Neural progenitor cell (in vitro differentiated cells): Measurements from ENCODE around the gene RNF224. TPM values are rescaled to one million over a fixed set of nuclear protein-coding genes. Genes with fewer than 3 reads are reported as not detected.

ENCODE experiments used
- DNase-seq: peaks from one replicate; pipeline ENCODE4 v3.0.0-alpha.2; 2016; ENCODE audit warnings: low spot score
- H2AFZ ChIP-seq: fragments of 200-600 bp; sonication (generic); replicated peaks from 2 replicates; pipeline ENCODE4 v1.6.1; 2016; ENCODE audit warnings: antibody characterized with exemption
- H3F3A ChIP-seq: fragments of 200-600 bp; sonication (generic); 2 replicates; pipeline ENCODE4 v1.6.1; 2016; ENCODE audit warnings: antibody characterized with exemption, low read depth
- H3K27ac ChIP-seq: fragments of 200-600 bp; sonication (generic); 2 replicates; pipeline ENCODE4 v1.5.1; 2016; ENCODE audit warnings: mild to moderate bottlenecking
- H3K27me3 ChIP-seq: fragments of 200-600 bp; sonication (generic); 2 replicates; pipeline ENCODE4 v1.6.1; 2016; ENCODE audit warnings: mild to moderate bottlenecking, moderate library complexity
- H3K36me3 ChIP-seq: fragments of 200-600 bp; sonication (generic); 2 replicates; pipeline ENCODE4 v1.5.1; 2016
- H3K4me1 ChIP-seq: fragments of 200-600 bp; sonication (generic); 2 replicates; pipeline ENCODE4 v1.6.1; 2016; ENCODE audit warnings: mixed run types
- H3K4me2 ChIP-seq: fragments of 200-600 bp; sonication (generic); 2 replicates; pipeline ENCODE4 v1.6.1; 2016
- H3K4me3 ChIP-seq: fragments of 200-600 bp; sonication (generic); 2 replicates; pipeline ENCODE4 v1.5.1; 2016
- H3K79me2 ChIP-seq: fragments of 200-600 bp; sonication (generic); 2 replicates; pipeline ENCODE4 v1.6.1; 2016; ENCODE audit warnings: low read depth
- H3K9ac ChIP-seq: fragments of 200-600 bp; sonication (generic); 2 replicates; pipeline ENCODE4 v1.6.1; 2016
- H3K9me3 ChIP-seq: fragments of 200-600 bp; sonication (generic); 2 replicates; pipeline ENCODE4 v1.5.1; 2016; ENCODE audit warnings: low read depth
- H4K20me1 ChIP-seq: fragments of 200-600 bp; sonication (generic); 2 replicates; pipeline ENCODE4 v1.6.1; 2016; ENCODE audit warnings: low read depth
- H3K27ac Mint-ChIP-seq: 3 replicates; pipeline ENCODE4 v1.8.0; 2021; ENCODE audit warnings: mixed read lengths
- H3K27me3 Mint-ChIP-seq: 2 replicates; pipeline ENCODE4 v1.8.0; 2022; ENCODE audit warnings: low read depth, mild to moderate bottlenecking, inconsistent platforms, moderate library complexity, mixed read lengths; ENCODE audit not compliant: insufficient read depth
- H3K36me3 Mint-ChIP-seq: 3 replicates; pipeline ENCODE4 v1.8.0; 2021; ENCODE audit warnings: mixed read lengths
- H3K4me1 Mint-ChIP-seq: 3 replicates; pipeline ENCODE4 v1.8.0; 2021; ENCODE audit warnings: mixed read lengths
- H3K4me3 Mint-ChIP-seq: 3 replicates; pipeline ENCODE4 v1.8.0; 2021; ENCODE audit warnings: mild to moderate bottlenecking, moderate library complexity, mixed read lengths
- H3K9me3 Mint-ChIP-seq: 3 replicates; pipeline ENCODE4 v1.8.0; 2020; ENCODE audit warnings: mixed read lengths
- EZH2 ChIP-seq: fragments of 200-600 bp; sonication (generic); IDR thresholded peaks from 2 replicates; pipeline ENCODE4 v1.6.1; 2017; ENCODE audit warnings: antibody characterized with exemption, mild to moderate bottlenecking, moderate library complexity
- EZH2phosphoT487 ChIP-seq: fragments of 200-600 bp; sonication (generic); IDR thresholded peaks from 2 replicates; pipeline ENCODE4 v1.6.1; 2017; ENCODE audit warnings: antibody characterized with exemption
- total RNA-seq: library from RNA; depleted of rRNA; stranded (reverse); fragments of >200 nt; gene quantifications from 2 replicates; pipeline ENCODE4 v1.2.3, GENCODE V29; 2015; ENCODE audit warnings: low replicate concordance
- TF ChIP-seq, protein P1 (sequence below): fragments of 200-600 bp; sonication (generic); IDR thresholded peaks from 2 replicates; pipeline ENCODE4 v1.5.1; 2017; ENCODE audit warnings: antibody characterized with exemption, mild to moderate bottlenecking

Gene RNF224
- total RNA-seq, 1 donor from 2014 or later, result not detected

DNA sequence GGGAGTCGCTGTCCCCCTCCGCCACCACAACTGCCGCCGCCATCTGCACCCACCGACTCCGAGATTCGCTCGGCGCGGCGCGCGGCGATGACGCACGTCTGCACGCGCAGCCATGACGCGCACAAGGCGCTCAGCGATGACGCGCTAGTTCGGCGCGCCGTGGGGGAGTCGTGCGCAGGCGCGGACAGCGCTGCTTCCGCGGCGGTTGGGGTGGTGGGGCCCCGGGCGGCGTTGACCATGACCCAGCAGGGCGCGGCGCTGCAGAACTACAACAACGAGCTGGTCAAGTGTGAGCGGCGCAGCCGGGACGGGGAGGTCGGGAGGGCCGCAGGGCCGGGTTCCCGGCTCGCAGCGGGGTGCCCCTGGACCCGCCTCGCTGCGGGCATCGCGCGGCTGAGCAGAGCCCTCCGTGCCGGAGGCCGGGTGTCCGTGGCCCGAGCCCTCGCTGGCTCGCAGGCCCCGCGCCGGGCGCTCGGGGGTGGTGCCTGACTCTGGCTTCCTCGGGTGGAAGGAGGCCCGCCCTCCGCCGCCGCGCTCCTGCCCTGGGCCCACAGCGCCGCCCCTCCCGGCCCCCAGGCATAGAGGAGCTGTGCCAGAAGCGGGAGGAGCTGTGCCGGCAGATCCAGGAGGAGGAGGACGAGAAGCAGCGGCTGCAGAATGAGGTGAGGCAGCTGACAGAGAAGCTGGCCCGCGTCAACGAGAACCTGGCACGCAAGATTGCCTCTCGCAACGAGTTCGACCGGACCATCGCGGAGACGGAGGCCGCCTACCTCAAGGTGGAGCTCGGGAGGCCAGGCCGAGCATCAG, 38.6 kb upstream of the RNF224 start, which contains the start of the genes ANAPC2 and SSNA1:
TSS of gene ANAPC2 (minus strand) at position 71 of the 807 bp plus-strand sequence. CDS start at position 43, 28 bp downstream.
TSS of gene SSNA1 (plus strand) at position 187 of the 807 bp plus-strand sequence. CDS start at position 238, 51 bp downstream.
- H3K27ac ChIP-seq, result no peak within 1 kb of the TSS
- Mint-ChIP-seq H3K27ac (no peak within 1 kb of the TSS), H3K9me3 (no peaks in the 10 kb centered on the region), H3K27me3 (peaks cover 3% of the 10 kb centered on the region), H3K36me3 (no peaks in the 10 kb centered on the region), H3K4me3 (peak within 1 kb of the TSS; percentile 96), H3K4me1 (peaks cover 28% of the 10 kb centered on the region)
- no peaks in the 10 kb centered on the region for H3K27me3 ChIP-seq
- H4K20me1 ChIP-seq, result peaks cover 24% of the 10 kb centered on the region
- peak within 1 kb of the TSS; percentile 99 for H3K4me2 ChIP-seq
- H3K4me3 ChIP-seq, result peak within 1 kb of the TSS; percentile 75
- peak within 1 kb of the TSS; percentile 83 for H2AFZ ChIP-seq
- peaks cover 10% of the 10 kb centered on the region for H3F3A ChIP-seq
- H3K36me3 ChIP-seq, result no peaks in the 10 kb centered on the region
- H3K9me3 ChIP-seq, result no peaks in the 10 kb centered on the region
- peak within 1 kb of the TSS; percentile 90 for H3K9ac ChIP-seq
- peaks cover 23% of the 10 kb centered on the region for H3K79me2 ChIP-seq
- peak; percentile 98 for DNase-seq
- H3K4me1 ChIP-seq, result peaks cover 5% of the 10 kb centered on the region
- TF ChIP-seq, protein P1, sequence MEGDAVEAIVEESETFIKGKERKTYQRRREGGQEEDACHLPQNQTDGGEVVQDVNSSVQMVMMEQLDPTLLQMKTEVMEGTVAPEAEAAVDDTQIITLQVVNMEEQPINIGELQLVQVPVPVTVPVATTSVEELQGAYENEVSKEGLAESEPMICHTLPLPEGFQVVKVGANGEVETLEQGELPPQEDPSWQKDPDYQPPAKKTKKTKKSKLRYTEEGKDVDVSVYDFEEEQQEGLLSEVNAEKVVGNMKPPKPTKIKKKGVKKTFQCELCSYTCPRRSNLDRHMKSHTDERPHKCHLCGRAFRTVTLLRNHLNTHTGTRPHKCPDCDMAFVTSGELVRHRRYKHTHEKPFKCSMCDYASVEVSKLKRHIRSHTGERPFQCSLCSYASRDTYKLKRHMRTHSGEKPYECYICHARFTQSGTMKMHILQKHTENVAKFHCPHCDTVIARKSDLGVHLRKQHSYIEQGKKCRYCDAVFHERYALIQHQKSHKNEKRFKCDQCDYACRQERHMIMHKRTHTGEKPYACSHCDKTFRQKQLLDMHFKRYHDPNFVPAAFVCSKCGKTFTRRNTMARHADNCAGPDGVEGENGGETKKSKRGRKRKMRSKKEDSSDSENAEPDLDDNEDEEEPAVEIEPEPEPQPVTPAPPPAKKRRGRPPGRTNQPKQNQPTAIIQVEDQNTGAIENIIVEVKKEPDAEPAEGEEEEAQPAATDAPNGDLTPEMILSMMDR, result peak; percentile 46
- TF ChIP-seq EZH2phosphoT487, result no peak

DNA sequence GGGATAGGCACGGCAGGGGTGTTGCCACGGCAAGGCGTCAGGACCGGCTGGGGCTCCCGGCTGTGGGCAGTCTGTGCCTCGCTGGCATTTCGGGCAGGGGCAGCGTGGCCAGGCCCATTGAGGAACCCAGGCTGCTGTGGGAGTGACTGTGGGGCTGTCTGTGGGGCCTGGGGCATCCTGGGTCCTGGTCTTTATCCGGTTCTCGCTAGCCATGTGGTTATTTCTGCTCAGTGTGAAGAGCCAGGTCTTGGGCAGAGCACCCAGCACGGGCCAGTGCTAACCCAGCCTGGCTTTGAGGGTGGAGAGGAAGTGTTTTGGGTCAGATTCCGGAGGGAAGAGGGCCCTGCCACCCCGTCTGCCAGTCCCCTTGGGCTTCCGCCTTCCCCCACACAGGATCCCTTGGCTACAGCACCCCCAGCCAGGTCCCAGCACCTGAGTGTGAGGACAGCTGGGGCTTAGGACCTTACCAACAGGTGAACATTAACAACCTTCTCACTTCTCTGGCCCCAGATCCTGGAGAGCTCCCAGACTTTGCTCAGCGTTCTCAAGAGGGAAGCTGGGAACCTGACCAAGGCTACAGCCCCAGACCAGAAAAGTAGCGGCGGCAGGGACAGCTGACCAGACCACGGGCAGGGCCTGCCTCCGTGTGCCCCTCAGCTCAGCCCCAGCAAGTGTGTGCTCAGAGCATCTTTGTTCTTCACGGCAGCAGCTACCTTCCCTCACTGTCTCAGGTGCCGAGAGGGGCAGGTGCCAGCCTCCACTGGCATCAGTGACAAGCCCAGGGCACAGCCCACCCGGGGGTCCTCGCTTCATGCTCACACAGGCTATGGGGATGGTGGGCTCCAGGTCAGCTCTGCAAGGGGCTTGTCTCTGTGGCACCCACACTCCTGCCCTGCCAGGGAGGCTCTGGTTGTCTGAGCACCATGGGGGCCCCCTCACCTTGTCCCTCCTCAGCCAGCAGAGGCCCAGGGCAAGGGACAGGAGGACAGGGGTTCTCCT, 37.7 kb upstream of the RNF224 start:
- Histone ChIP-seq H3K27me3 (no peaks in the 10 kb centered on the region), H3K4me3 (peak overlapping the region; percentile 75), H3K9ac (peak overlapping the region; percentile 45), H4K20me1 (peaks cover 33% of the 10 kb centered on the region), H3K27ac (no peak overlapping the region), H3K9me3 (no peaks in the 10 kb centered on the region), H3K4me1 (peaks cover 5% of the 10 kb centered on the region), H3K36me3 (no peaks in the 10 kb centered on the region), H3K4me2 (peak overlapping the region; percentile 99), H3F3A (peaks cover 10% of the 10 kb centered on the region), H3K79me2 (peaks cover 23% of the 10 kb centered on the region), H2AFZ (no peak overlapping the region)
- no peaks in the 10 kb centered on the region for H3K9me3 Mint-ChIP-seq
- no peak for TF ChIP-seq EZH2
- TF ChIP-seq EZH2phosphoT487, result no peak
- TF ChIP-seq, protein P1, result no peak
- DNase-seq, result no peak
- H3K27ac Mint-ChIP-seq, result peak overlapping the region; percentile 66
- peak overlapping the region; percentile 96 for H3K4me3 Mint-ChIP-seq
- H3K27me3 Mint-ChIP-seq, result peaks cover 3% of the 10 kb centered on the region
- H3K4me1 Mint-ChIP-seq, result peaks cover 28% of the 10 kb centered on the region
- no peaks in the 10 kb centered on the region for H3K36me3 Mint-ChIP-seq

DNA sequence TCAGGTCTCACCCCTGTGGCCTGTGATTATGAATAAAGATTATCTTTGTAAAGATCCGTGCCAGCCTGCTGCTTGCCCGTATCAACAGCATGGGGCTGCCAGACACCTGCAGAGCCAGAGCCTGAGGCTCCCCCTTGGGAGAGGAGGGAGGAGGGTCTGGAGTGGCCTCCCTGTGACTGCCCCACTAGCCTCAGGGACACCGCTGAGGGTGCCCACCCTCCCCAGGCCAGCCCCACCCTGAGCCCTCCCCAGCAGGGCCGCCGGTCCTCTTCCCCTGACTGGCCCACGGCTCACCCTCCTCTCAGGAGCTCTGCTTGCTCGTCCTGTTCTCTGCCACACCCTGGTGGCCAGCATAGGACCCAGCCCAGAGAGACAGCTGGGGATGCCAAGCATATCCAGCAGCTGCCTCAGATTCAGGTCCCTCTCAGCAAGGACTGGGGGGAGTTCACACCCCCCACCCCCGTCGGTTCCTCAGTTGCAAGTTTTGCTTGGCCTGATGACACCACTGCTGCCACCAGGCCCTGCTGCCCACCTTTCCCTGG, 36.9 kb upstream of the RNF224 start:
- Histone ChIP-seq H2AFZ (no peak overlapping the region), H4K20me1 (peaks cover 41% of the 10 kb centered on the region), H3F3A (peaks cover 10% of the 10 kb centered on the region), H3K4me2 (no peak overlapping the region), H3K9ac (no peak overlapping the region), H3K27me3 (no peaks in the 10 kb centered on the region), H3K36me3 (no peaks in the 10 kb centered on the region), H3K4me3 (no peak overlapping the region), H3K9me3 (no peaks in the 10 kb centered on the region), H3K4me1 (peaks cover 5% of the 10 kb centered on the region), H3K79me2 (peaks cover 23% of the 10 kb centered on the region), H3K27ac (no peak overlapping the region)
- no peak for DNase-seq
- peaks cover 32% of the 10 kb centered on the region for H3K4me1 Mint-ChIP-seq
- H3K9me3 Mint-ChIP-seq, result no peaks in the 10 kb centered on the region
- TF ChIP-seq EZH2phosphoT487 (no peak), EZH2 (no peak)
- TF ChIP-seq, protein P1, result no peak
- H3K4me3 Mint-ChIP-seq, result peak overlapping the region; percentile 96
- H3K27ac Mint-ChIP-seq, result no peak overlapping the region
- no peaks in the 10 kb centered on the region for H3K36me3 Mint-ChIP-seq
- H3K27me3 Mint-ChIP-seq, result peaks cover 6% of the 10 kb centered on the region
